HG03060 (cell line): ENCODE results near the gene SLCO4C1.
"Not testable (repeated sequence)": the region's sequence is repeated elsewhere in the genome, so short reads cannot be mapped to it uniquely, and the experiment has no call there.

ENCODE experiments used
- ATAC-seq: cut with Tn5 transposase; IDR thresholded peaks from one replicate; pipeline ENCODE4 v1.9.1; 2021; ENCODE audit warnings: low read depth, moderate number of reproducible peaks; ENCODE audit not compliant: unreplicated experiment

SLCO4C1 gene

GRCh38 chr5:102296178-102296817, at the start of gene SLCO4C1:
Gene SLCO4C1, minus strand, starts transcription at chr5:102296284. Its CDS starts 22 bp downstream, at chr5:102296262.
- ATAC-seq = peak; percentile 98

- no peak for ATAC-seq
These were observed 45.7 kb upstream of the SLCO4C1 start for GRCh38 chr5:102341681-102342288.

DNA sequence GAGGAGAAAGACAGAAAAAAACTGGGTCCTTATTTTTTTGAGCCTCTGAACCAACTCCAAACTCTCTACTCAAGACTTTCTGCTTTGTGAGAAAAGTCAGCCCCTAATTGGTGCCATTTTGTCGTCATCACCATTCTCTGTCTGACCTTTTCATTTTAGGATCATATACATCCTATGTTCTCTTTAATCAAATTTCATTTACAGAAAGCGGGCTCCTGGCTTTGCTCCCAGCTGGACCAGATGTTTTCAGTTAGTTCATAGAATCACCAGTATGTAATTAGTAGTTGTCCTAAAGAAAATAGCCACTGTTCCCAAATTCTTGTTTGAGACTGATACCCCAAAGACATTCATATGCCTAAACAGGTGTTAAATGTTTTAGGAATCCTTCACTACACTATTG, 28.6 kb upstream of the SLCO4C1 start:
- ATAC-seq = no peak

DNA sequence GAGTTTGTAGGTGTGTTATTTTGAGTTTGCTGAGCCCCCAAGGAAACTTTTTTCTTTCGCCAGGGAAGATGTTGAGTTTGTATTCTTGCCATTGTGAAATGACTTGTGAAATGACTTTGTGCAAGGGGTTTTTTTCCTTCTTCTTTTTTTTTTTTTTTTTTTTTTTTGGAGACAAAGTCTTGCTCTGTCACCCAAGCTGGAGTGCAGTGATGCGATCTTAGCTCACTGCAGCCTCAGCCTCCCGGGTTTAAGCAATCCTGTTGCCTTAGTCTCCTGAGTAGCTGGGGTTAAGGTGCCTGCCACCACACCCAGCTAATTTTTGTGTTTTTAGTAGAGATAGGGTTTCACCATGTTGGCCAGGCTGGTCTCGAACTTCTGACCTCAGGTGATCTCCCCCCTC, 22.7 kb upstream of the SLCO4C1 start:
- ATAC-seq = not testable (repeated sequence)

GRCh38 chr5:102314328-102314727, 18.2 kb upstream of the SLCO4C1 start:
- no peak for ATAC-seq

GRCh38 chr5:102313912-102314311, 17.8 kb upstream of the SLCO4C1 start:
- ATAC-seq = no peak

DNA sequence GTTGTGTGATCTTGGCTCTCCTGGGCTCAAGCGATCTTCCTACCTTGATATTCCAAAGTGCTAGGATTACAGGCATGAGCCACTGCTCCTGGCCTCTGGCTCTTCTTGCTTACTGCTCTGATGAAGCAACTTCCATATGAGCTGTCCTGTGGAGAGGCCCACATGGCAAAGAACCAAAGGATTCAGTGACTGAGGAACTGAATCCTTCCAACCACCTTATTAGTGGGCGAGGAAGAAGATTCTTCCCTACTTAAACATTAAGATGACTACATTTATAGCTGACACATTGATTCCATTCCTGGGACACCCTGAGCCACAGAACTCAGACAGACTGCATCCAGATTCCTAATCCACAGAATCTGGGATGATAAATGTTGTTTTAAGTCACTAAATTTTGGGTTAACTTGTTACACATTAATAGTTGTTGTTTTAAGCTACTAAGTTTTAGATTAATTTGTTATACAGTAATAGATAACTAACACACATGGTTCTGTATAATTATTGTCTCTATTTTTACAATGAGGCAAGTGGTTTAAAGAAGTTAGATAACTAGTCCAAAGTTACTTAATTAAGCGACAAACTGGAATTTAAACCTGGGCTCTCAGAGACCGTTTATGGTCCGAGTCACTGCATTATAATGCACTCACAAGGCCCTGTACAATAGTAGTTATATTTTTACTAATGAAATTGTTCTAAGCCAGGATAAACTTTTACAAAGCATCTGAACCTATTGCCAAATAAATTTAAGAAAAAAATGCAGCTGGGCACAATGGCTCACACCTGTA, 16.7 kb upstream of the SLCO4C1 start:
- ATAC-seq = no peak

DNA sequence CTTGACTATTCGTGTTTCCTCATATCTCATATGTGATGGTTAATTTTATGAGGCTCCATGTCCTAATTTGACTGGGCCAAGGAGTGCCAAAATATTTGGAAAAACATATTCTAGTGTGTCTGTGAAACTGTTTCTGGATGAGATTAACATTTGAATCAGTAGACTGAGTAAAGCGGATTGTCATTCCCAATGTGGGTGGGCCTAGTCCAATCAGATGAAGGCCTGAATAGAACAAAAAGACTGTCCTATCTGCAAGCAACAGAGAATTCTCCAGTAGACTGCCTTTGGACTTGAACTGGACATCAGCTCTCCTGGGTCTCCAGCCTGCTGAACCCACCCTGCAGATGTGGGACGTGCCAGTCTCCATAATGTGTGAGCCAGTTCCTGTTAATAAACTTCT, 13.5 kb upstream of the SLCO4C1 start:
- ATAC-seq = no peak

DNA sequence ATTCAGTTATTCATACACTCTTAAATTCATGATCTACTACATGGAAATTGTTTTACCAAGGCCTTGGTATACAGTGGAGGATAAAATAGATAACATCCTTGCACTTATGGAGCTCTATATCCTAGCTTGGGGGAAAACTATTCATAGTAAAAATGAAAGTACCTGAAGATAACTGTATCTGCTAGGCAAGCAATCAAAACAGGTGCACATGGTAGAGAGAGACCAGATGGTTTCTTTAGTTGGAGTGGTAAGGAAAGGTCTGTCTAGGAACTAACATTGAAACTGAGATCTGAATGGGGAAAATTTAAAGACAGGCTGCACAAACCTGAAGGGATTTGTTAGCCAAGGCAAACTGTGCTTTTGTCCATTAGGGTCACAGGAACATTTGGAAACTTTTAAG, 11.1 kb upstream of the SLCO4C1 start:
- ATAC-seq = no peak

GRCh38 chr5:102306121-102306520, 10.0 kb upstream of the SLCO4C1 start:
- ATAC-seq = no peak

DNA sequence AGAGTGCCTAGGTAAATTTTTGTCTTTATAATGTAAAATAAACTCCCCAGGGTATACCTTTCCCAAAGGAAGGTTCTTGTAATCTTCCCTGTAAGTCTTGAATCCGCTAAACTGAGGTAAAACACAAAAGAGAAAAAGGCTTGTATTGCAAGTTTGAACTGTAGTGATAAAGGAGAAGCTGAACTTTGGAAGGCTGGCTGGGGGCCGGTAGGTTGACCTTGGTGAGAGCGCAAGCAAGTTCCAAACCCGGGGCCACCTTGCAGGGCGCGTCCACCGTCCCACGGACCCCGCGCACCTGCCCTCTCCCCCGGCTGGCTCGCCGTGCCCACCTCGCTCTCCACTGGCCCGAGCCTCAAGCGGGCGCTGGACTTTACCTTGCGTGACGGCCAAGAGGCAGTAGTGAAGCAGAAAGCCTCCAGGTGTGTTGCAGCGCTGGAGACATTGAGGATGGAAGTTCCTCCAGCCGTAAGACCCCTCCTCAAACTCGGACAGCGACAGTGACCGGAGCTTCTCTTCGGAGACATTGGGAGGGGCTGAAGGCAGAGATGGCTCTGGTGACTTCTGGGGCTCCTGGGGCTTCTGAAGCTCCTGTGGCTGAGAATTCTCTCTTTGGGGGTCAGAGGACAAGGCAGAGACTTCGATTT, 428 bp downstream of the SLCO4C1 start:
- no peak for ATAC-seq

DNA sequence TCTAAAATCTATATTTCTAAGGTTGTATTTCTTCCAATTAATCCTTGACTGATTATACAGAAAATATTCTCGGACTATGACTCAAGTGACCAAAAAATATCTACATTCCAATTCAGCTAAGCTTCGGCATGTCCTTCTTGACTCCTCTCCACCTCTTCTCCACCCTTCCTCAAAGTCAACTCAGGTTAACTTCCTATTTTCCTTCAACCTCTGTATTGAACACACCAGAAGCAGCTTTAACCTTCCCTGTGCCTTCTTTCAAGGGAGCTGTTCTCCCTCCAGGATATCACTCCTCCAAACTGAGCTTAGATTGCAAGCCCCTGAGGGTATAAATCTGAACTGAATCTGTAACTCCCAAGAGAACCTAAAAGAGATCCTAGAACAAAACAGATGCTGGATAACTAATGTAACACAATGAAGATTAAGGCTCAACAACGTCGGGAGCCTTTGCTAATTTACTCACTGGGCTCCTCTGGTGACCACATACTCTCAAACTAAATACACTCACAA, 1.1 kb downstream of the SLCO4C1 start:
- no peak for ATAC-seq

- no peak for ATAC-seq
These were observed 6.1 kb downstream of the SLCO4C1 start for GRCh38 chr5:102290004-102290403.

- ATAC-seq = no peak
These were observed 6.7 kb downstream of the SLCO4C1 start for GRCh38 chr5:102289251-102289899.

DNA sequence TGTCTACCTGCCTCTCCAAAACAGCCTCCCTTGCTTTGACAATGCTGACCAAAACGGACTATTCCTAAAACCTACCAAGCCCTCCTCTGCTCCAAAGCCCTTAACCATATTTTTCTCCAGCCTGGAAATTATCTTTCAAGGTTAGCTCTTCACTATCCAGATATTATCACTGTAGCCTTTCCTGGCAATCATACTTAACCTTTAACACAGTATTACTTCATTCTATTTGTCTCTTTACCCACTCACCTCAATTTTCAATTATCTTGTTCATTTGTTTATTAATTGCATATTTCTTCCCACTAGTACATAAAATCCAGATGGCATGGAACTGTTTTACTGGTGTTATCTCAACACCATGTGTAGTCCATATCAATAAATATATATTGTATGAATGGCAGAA, 7.5 kb downstream of the SLCO4C1 start:
- no peak for ATAC-seq

DNA sequence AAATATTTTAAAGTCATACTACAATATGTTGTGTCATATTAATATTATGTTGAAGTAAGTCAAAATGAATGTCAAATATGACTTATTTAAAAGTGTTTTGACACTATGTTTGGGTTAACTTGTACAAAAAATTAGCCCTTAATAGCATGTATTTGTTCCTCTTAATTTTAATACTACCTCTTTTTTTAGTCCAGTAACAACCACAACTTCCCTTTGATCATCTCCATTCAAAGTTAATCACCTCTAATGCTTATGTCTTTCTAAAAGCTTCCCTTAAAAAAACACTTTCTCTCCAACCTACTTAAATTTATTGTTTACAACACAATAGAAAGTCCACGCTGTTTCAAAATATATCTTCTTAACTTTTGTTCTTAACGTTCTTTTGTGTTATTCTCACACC, 9.6 kb downstream of the SLCO4C1 start:
- no peak for ATAC-seq

DNA sequence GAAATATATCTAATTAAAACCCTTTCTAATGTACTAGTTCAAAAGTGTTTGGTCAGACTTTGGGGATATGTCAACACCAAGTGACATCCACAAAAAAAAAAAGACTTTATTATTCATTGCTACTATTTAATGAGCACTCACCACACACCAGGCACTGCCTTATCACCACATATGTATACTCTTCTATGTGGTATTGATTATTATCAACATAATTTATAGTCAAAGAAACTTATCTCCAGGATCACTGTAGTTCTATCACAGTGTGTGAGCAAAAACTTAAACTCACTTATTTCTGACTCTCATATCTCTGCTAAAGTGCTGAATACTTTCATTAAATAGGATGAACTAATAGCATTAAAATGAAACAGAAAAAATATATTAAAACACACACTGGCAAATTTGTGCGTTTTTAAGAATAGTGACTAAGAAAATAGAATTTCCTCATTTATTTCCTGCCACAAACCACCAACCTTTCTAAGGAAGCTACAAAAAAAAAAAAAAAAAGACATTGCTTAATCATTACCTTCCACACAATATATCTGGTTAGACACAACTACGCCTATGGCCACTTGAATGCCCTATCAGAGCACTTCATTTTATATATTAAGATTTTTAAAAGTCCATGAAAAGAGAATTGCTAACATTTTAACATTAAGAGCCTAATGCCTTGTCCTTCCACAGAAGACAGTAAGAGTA, 12.8 kb downstream of the SLCO4C1 start:
- no peak for ATAC-seq

GRCh38 chr5:102279711-102280110, 16.4 kb downstream of the SLCO4C1 start:
- no peak for ATAC-seq

- no peak for ATAC-seq
These were observed 17.9 kb downstream of the SLCO4C1 start for GRCh38 chr5:102278231-102278630.

GRCh38 chr5:102277144-102277543, 18.9 kb downstream of the SLCO4C1 start:
- ATAC-seq = no peak
